GM21360 (cell line): ENCODE data around the gene SYAP1.
"Not testable (repeated sequence)": the region's sequence is repeated elsewhere in the genome, so short reads cannot be mapped to it uniquely, and the experiment has no call there.

Source experiments
- ATAC-seq: cut with Tn5 transposase; IDR thresholded peaks from one replicate; pipeline ENCODE4 v1.9.1; 2021; ENCODE audit warnings: mild to moderate bottlenecking, moderate library complexity; ENCODE audit not compliant: unreplicated experiment

Gene SYAP1

GRCh38 chrX:16722481-16722880 is 3.1 kb downstream of the SYAP1 start:
- ATAC-seq = no peak

GRCh38 chrX:16725072-16725471 is 5.7 kb downstream of the SYAP1 start:
- ATAC-seq = no peak

GRCh38 chrX:16726347-16726988 is 7.1 kb downstream of the SYAP1 start:
- not testable (repeated sequence) for ATAC-seq

GRCh38 chrX:16727637-16728036 is 8.2 kb downstream of the SYAP1 start:
- no peak for ATAC-seq

- ATAC-seq = no peak
Measured at GRCh38 chrX:16730450-16730849, 11.0 kb downstream of the SYAP1 start.

- ATAC-seq = no peak
Measured at GRCh38 chrX:16733013-16733412, 13.6 kb downstream of the SYAP1 start.

GRCh38 chrX:16737024-16737423 is 17.6 kb downstream of the SYAP1 start:
- ATAC-seq = no peak

- no peak for ATAC-seq
Measured at GRCh38 chrX:16739574-16739973, 20.2 kb downstream of the SYAP1 start.

GRCh38 chrX:16743604-16744325 is 24.4 kb downstream of the SYAP1 start:
- no peak for ATAC-seq

GRCh38 chrX:16745102-16745501 is 25.7 kb downstream of the SYAP1 start:
- no peak for ATAC-seq

GRCh38 chrX:16745659-16746058 is 26.2 kb downstream of the SYAP1 start:
- no peak for ATAC-seq

GRCh38 chrX:16748425-16748824 is 29.0 kb downstream of the SYAP1 start:
- ATAC-seq = no peak

- ATAC-seq = no peak
Measured at GRCh38 chrX:16750136-16750535, 30.7 kb downstream of the SYAP1 start.

GRCh38 chrX:16754019-16754418 is 34.6 kb downstream of the SYAP1 start:
- ATAC-seq = no peak

- ATAC-seq = no peak
Measured at GRCh38 chrX:16756724-16757123, 37.3 kb downstream of the SYAP1 start.

- ATAC-seq = not testable (repeated sequence)
Measured at GRCh38 chrX:16761500-16761899, 42.1 kb downstream of the SYAP1 start.

- no peak for ATAC-seq
Measured at GRCh38 chrX:16762579-16762978, 43.2 kb downstream of the SYAP1 start.

GRCh38 chrX:16765594-16765993 is 46.2 kb downstream of the SYAP1 start:
- ATAC-seq = no peak

- ATAC-seq = no peak
Measured at GRCh38 chrX:16770970-16771482, 51.6 kb downstream of the SYAP1 start.

- ATAC-seq = no peak
Measured at GRCh38 chrX:16771483-16772398, 52.3 kb downstream of the SYAP1 start.

- no peak for ATAC-seq
Measured at GRCh38 chrX:16772460-16772859, 53.0 kb downstream of the SYAP1 start.
